Activated CD4-positive, alpha-beta T cell treated with anti-CD3 and anti-CD28 coated beads, Interleukin-10, Interleukin-2, amounts not matched to agents 100 ng/mL and 50 ng/mL, durations not matched to agents 16 hours and 8 hours (primary cell): Measurements from ENCODE around the gene DNAH10.
A peak's percentile ranks its signal among the peaks of the same experiment; 100 is the strongest.
"Not testable (repeated sequence)": the region's sequence is repeated elsewhere in the genome, so short reads cannot be mapped to it uniquely, and the experiment has no call there.

Experiments
- DNase-seq: peaks from one replicate; pipeline ENCODE4 v3.0.0-alpha.2; 2020

DNAH10 gene

DNA sequence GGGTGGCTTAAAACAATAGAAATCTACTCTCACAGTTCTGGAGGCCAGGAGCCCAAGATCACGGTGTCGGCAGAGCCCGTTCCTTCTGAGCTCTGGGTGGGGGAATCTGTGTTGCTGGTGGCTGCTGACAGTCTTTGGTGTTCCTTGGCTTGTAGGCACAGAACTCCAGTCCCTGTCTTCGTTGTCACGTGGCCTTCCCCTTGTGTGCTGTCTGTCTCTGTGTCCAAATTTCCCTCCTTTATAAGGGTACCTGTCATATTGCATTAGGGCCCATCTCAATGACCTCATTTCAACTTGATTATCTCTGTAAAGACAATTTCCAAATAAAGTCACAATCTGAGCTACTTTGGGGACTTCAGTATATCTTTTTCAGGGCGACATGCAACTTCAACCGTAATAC, 128.9 kb downstream of the DNAH10 start:
- DNase-seq: no peak

DNA sequence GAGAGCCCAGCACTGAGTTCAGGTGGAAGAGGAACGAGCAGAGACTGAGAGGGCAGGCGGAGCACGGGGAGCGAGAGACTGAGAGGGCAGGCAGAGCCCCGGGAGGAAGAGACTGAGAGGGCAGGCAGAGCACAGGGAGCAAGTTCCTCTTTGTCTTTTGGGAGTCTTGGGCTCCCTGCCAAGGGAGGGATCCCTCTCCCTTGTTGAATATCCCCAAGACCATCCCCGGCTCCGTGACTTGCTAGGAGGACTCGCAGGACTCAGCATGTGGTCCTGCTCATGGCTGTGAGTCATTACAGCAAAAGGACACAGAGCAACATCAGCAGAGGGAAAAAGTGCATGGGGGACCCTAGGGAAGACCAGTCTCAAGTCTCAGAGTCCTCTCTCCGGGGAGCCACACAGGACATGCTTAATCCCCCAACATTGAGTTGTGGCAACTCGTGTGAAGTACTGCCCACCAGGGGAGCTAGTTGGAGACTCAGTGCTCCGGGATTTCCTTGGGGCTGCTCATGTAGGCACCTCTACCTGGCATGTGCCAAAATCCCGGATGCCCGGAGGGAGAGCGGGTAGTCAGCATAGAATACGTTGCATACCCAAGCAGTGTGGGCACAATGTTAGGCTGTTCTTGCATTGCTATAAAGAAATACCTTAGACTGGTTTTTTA, 129.5 kb downstream of the DNAH10 start:
- no peak for DNase-seq

DNA sequence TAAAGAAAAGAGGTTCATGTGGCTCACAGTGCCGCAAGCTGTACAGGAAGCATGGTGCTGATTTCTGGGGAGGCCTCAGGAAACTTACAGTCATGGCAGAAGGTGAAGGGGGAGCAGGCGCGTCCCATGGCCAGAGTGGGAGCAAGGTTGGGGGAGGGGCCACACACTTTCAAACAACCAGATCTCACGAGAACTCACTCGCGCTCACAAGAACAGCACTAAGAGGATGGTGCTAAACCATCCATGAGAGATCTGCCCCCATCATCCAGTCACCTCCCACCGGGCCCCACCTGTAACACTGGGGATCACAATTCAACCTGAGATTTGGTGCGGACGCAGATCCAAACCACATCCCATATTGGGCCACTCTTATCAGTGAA, 130.1 kb downstream of the DNAH10 start:
- no peak for DNase-seq

DNA sequence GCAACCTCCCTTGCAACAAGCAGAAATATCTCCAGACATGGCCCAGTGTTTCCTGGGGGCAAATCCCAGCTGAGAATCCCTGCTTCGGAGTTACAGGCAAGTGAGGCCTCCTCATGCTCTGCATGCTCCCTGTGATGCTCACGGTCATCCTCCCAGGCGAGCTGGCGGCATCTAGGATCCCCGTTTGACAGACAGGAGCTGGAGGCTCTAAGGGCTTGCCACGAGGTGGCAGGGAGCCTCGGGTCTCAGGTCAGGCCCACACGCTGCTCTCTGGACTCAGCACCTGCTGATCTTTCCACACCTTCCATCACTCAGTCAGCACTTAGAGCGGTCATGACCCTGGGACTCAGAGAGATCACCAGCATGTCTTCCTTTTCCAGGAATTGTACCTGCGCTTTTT, 130.8 kb downstream of the DNAH10 start:
- DNase-seq: no peak

DNA sequence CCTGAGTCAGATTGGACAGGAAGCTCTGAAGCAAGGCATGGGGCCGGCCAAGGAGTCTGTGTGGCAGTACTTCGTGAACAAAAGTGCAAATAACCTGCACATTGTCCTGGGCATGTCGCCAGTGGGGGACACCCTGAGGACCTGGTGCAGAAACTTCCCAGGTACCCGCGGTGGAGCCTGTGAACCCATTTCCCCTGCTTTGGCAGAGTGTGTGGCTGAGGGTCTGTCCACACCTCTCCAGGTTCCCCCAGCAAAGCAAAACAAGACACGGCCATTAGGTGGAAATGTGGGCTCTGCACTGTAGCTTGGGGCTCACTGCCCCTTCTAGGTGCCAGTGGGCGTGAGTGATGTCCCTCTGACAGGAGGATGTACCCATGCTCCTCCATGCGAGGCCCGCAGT, 131.2 kb downstream of the DNAH10 start:
- no peak for DNase-seq

DNA sequence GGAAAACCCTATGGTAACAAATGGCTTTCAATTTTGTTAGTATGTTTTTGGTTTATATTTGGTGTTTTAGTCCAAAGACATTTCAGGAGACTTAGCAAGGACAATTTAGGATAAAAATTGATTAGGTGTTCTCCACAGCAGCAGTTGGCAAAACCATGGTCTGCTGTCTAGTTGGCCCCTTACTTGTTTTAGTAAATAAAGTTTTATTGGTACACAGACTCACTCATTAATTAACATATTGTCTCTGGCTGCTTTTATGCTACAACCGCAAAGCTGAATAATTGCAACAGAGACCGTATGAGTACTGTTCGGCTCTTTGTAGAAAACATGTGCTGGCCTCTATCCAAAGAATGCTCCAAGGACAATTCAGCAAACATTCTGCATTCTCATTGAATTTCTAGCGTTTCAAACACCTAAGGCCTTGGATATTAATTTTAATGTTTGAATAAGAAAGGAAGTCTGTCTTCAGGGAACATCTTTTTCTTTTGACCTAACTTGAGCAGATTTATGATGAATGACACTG, 132.8 kb downstream of the DNAH10 start:
- DNase-seq: no peak

DNA sequence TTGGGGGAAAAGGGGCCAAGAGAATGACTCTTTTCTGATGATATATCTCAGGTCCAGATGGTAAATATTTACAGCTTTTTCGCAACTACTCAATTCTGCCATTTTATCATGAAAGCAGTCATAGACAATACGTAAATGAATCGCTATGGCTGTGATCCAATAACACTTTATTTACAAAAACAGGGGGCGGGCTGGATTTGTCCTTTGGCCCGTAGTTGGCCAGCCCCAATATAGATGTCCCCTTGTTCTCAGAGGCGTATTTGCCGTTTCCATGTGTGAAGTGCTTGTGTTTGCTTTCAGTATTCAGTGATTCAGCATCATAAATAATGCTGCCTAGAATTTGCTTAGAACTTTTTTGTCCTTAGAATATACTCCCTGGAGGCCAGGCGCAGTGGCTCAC, 133.3 kb downstream of the DNAH10 start:
- no peak for DNase-seq

DNA sequence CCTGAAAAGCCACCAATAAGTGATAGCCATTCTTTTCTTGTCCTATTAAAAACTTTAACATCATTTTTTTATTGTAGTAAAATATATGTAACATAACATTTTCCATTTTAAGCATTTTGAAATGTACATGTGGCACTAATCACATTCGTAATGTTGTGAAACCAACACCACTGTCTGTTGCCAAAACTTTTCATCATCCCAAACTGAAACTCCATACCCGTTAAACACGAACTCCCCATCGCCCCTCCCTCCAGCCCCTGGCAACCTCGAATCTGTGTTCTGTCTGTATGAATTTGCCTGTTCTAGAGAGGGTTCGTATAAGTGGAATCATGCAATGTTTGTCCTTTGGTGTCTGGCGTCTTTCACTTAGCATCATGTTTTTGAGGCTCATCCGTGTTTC, 134.7 kb downstream of the DNAH10 start:
- no peak for DNase-seq

DNA sequence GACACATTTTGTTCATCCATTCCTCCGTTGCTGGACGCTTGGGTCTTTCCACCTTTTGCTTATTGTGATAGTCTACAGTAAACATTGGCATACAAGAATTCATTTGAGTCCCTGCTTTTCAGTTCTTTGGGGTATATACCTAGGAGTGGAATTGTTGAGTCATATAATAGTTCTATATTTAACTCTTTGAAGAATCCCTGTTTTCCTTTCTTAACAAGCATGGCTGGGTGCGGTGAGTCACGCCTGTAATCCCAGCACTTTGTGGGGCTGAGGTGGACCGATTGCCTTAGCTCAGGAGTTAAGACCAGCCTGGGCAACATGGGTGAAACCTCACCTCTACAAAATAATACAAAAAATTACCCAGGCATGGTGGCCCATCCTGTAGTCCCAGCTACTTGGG, 135.1 kb downstream of the DNAH10 start:
- no peak for DNase-seq

DNA sequence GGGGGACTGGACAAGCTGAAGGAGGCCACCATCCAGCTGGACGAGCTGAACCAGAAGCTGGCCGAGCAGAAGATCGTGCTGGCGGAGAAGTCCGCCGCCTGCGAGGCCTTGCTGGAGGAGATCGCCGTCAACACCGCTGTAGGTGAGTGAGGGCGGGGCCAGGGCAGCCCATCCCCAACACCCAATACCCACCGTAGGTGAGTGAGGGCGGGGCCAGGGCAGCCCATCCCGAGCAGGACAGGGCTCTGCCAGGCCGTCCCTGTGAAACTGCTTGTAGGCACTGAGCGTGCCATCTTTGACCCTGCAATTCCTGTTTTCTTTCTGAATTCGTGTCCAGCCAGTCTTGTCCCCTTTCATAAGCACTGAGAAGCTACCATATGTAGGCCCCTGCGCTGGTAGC, 136.6 kb downstream of the DNAH10 start:
- DNase-seq: no peak

DNA sequence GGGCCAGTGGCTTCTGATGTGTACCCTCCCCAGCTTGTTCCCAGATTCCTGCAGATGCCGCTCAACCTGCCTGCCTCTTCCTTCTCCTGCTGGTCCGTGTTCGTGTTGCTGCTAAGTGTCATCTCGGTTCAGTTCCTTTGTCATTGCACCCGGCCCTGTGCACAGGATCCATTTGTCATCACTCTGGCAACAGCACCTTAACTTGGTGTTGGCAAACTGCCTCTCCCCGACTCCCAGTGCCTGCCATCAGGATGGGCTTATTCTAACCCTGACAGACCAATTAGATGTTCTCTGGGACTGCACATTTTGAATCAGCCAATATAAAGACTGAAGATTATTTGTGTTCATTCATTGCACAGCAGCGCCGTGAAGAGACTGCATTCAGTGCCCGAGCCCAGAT, 137.3 kb downstream of the DNAH10 start:
- no peak for DNase-seq

DNA sequence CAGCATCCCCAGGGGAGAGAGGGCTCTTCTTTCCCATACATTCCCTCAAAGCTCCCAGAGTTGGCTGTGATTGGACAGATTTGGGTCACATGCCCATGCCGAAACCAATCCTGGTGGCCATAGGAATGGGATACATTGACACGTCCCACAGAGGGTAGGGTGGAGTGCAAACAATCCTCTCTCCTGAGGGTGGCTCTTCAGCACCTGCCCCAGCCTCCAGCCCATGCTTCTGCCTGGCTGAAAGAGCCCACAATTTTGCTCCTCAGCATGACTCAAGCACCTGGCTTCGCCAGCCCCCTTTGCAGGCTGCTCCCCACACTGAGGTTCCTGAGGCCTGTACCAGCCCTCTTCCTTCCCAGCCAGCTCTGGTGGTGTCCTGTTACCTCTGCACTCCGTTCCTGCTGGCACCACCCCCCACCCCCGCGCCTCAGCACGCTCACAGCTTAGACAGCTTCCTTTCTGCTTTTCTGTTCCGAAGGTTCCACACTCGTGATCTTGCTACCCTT, 138.8 kb downstream of the DNAH10 start:
- DNase-seq: no peak

DNA sequence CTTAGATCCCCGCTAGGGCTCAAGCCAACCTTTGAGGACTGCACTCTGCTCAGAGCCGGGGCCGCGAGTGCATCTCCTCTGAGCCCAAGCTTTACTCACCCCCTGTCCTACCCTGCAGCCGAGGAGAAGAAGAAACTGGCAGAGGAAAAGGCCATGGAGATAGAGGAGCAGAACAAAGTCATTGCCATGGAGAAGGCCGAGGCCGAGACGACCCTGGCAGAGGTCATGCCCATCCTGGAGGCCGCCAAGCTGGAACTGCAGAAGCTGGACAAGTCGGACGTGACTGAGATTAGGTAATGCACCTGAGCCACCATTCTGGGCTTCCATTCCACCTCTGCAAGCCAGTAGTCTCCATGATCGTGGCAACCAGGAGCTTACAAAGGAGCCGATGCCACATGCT, 140.7 kb downstream of the DNAH10 start:
- no peak for DNase-seq

DNA sequence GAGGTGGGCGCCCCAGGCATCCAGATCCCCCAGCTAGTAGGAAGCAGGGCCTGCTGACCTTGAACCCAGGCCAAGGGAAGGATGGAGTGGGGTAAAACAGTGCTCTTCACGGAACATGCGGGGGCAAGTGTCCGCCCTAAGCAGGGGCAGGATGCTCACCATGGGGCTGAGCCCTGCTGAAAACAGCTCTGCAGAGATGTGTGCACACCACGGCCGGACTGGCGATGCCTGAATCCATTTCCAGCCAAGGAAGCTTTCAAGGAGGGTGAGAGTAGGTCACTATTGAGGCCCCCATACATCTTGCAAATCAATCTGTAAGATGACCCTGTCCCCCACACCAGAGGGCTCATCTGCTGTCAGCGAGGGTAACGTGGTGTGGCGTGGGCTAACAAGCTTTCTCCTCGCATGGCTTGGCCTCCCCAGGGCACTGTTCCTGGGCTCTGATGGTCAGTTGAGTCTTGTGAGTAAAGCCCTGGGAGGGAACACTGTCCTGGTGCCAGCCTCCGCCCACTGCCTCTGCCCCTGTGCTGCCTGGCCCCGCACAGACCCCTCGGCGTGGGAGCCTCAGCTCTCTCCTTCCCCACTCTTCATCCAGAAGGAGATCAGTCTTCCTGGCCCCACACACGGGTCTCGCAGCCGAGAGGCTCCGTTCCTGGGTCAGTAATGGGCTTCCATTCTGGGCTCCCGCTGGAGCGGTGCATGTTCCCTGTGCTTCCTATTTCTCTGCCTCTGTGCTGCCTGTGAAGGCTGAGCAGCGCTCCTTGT, 141.4 kb downstream of the DNAH10 start:
- no peak for DNase-seq

DNA sequence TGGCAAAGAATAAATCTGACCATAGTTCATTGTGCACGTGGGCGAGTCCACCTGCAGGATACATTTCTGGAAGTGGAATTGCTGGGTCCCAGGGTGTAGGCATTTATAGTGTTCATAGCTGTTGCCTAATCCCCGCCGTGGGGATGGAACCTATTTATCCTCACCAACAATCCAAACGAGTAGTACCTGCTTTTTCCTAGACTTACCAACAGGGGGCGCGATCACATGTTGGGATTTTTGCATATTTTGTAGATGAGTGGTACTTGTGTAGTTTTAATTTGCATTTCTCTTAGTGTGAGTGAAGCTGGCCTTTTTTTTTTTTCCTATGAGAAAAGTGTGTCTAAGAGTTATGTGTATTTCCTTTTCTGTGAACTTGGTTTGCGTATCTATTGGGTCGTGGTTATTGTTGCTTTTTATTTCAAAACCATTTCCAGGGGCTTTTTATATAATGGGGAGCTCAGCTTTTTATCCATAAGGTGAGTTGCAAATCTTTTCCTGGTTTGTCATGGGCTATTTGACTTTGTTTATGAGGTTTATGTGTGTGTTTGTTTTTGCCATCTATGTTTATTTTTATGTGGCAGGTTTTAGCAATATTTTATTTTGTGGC, 143.3 kb downstream of the DNAH10 start:
- DNase-seq: peak; percentile 68

DNA sequence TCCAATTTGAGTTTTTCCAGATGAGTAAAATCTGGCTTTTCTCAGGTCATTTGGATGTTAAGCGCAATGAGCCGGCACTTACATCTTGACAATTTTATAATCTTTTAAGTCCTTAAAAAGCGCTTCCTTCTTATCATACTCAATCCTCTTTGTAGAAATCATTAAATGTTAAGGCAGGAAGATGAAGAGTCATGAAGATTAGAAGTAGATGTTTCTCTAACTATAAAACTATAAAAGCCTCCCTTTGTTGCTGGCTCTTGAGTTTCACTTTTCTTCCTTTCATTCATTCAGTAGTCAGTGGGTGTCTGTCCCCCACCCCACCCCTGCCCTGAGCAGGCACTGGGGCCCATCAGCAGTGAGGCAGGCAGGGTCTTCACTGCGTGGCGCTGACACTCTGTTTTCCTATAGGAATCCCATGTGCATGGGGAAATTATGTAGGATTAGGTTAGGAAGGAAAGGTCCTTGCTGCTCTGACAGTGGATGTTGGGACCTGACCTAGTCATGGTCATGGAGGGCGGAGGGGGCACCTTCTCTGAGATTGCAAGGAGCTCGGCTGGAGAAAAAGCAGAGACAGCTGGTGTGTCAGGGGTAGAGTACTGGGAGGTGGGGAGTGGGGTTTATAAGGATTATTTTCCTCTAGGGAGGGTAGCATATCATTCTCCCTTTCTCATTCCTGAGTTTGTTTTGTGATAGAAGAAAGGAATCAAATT, 144.8 kb downstream of the DNAH10 start:
- DNase-seq: no peak

DNA sequence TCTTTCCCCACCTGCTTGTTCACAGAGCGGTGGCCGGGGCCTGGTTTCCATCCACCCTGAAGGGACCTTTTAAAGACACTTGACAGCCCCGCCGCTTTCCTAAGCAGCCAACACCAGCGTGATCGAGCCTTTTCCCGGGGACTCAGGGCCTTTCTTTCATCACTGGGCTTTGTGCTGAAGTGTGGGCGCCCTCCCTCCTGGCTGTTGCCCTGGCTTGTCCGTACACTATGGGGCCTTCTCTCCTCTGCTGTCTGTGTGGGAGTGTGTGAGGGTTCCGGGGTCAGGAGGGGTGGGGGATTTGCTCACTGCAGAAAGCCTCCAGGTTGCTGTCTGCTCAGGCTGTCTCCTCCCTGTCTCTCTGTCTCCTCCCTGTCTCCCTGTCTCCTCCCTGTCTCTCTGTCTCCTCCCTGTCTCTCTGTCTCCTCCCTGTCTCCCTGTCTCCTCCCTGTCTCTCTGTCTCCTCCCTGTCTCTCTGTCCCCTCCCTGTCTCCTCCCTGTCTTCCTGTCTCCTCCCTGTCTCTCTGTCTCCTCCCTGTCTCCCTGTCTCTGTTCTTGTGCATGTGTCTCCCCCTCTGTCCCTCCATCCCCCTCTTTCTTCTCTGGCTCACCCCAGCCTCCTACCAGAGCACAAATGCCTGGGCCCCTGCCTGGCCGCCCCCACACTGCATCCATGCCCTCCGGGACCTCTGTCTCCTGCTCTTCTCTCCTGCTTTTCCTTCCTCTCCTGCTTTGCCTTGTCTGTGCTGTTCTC, 145.8 kb downstream of the DNAH10 start:
- DNase-seq: no peak

DNA sequence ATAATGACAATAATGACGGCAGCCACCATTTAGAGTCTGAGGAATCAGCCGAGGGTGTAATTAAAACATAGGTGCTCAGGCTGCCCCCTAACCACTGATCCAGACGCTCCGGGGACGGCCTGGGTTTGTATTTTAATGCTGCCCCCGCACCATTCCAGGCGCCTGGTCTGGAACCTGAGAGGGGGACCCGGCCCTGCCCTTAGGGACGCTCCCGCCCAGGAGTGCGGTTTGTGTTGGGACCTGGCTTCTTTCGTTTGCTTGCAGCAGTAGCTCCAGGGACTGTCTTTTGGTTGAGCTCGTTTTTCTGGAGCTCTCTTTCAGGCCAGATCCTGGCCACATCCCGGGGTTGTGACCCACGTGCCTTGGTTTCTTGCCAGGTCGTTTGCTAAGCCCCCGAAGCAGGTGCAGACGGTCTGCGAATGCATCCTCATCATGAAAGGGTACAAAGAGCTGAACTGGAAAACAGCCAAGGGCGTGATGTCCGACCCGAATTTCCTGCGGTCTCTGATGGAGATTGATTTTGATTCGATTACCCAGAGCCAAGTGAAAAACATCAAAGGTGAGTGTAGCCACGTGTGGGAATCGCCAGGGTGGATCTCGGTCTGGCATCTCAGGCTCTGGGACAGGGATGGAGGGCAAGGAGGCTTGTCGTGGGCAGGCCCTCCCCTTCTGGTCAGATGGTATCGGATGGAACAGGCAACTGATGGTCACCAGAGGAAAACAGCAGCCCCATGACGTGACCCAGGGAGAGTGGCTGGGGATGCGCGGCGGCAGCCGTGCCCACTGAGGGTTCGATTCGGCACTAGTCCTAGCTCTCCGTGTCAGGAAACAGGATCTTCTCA, 147.0 kb downstream of the DNAH10 start:
- DNase-seq: no peak

DNA sequence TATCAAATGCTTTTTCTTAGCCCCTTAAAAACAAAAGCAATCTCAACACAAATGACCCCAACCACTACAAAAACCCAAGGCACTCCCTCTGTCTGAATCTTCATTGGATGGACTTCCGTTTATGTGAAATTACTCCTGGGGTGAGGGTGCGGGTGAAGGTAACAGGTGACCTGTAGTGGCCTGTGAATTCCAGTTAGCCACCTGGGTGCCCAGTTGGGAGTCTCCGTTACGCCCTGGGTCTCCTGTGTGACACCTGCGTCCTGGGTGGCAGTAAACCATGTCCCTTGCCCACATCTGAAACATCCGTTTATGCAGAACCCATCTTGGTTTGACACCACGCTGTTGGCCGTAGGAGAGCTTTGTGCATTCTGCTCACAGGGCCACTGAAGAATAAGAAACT, 148.0 kb downstream of the DNAH10 start:
- no peak for DNase-seq

DNA sequence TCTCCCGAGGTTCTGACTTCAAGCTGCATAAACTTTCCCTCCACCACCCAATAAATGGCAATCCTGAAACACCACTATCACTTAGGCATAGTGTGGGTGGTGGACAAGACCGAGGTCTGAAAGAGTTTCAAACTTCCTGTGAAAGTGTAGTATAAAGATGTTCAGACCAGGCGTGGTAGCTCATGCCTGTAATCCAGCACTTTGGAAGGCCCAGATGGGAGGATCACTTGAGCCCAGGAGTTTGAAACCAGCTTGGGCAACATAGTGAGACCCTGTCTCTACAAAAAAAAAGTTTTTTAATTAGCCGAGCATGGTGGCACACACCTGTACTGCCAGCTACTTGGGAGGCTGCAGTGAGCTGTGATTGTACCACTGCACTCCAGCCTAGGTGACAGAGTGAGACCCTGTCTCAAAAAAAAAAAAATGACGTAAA, 148.7 kb downstream of the DNAH10 start:
- DNase-seq: no peak

DNA sequence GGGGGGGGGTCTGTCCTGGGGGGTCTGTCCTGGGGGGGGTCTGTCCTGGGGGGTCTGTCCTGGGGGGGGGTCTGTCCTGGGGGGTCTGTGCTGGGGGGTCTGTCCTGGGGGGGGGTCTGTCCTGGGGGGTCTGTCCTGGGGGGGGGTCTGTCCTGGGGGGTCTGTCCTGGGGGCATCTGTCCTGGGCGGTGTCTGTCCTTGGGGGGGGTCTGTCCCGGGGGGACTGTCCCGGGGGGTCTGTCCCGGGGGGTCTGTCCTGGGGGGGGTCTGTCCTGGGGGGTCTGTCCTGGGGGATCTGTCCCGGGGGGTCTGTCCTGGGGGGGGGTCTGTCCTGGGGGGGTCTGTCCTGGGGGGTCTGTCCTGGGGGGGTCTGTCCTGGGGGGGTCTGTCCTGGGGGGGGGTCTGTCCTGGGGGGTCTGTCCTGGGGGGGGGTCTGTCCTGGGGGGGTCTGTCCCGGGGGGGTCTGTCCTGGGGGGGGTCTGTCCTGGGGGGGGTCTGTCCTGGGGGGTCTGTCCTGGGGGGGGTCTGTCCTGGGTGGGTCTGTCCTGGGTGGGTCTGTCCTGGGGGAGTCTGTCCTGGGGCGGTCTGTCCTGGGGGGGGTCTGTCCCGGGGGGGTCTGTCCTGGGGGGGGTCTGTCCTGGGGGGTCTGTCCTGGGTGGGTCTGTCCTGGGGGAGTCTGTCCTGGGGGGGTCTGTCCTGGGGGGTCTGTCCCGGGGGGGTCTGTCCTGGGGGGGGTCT, 149.7 kb downstream of the DNAH10 start:
- DNase-seq: not testable (repeated sequence)
